Neural cell (in vitro differentiated cells): ENCODE results near the gene RCE1.

Experiments used
- EP300 ChIP-seq: fragments of 450-650 bp; conservative IDR thresholded peaks from 2 replicates; pipeline ENCODE4 v1.6.1; 2014; ENCODE audit warnings: antibody characterized with exemption, mild to moderate bottlenecking, moderate library complexity; ENCODE audit not compliant: poor library complexity, severe bottlenecking
- EZH2 ChIP-seq: fragments of 200-600, 300-800 bp; shearing (Covaris generic), sonication (generic); IDR thresholded peaks from 2 replicates; pipeline ENCODE4 v1.6.1; 2014; ENCODE audit warnings: antibody characterized with exemption, low read length, borderline replicate concordance, mild to moderate bottlenecking; ENCODE audit not compliant: insufficient read depth, poor library complexity, severe bottlenecking
- POLR2AphosphoS5 ChIP-seq: IDR thresholded peaks from 2 replicates; pipeline ENCODE4 v1.6.1; 2012
- RAD21 ChIP-seq: fragments of 450-650 bp; conservative IDR thresholded peaks from 2 replicates; pipeline ENCODE4 v1.6.1; 2014; ENCODE audit warnings: antibody characterized with exemption, mild to moderate bottlenecking, moderate library complexity
- SMC3 ChIP-seq: fragments of 450-650 bp; conservative IDR thresholded peaks from 2 replicates; pipeline ENCODE4 v1.6.1; 2014; ENCODE audit warnings: antibody characterized with exemption, mild to moderate bottlenecking, moderate library complexity; ENCODE audit not compliant: poor library complexity
- TAF1 ChIP-seq: IDR thresholded peaks from 2 replicates; pipeline ENCODE4 v1.6.1; 2012; ENCODE audit warnings: low read depth
- TF ChIP-seq, protein P1 (sequence below): fragments of 450-650 bp; IDR thresholded peaks from 2 replicates; pipeline ENCODE4 v1.5.1; 2014; ENCODE audit warnings: antibody characterized with exemption, mild to moderate bottlenecking, moderate library complexity; ENCODE audit not compliant: poor library complexity, severe bottlenecking
- TF ChIP-seq, protein P2 (sequence below): IDR thresholded peaks from 2 replicates; pipeline ENCODE4 v1.6.1; 2012; ENCODE audit warnings: borderline replicate concordance

DNA sequence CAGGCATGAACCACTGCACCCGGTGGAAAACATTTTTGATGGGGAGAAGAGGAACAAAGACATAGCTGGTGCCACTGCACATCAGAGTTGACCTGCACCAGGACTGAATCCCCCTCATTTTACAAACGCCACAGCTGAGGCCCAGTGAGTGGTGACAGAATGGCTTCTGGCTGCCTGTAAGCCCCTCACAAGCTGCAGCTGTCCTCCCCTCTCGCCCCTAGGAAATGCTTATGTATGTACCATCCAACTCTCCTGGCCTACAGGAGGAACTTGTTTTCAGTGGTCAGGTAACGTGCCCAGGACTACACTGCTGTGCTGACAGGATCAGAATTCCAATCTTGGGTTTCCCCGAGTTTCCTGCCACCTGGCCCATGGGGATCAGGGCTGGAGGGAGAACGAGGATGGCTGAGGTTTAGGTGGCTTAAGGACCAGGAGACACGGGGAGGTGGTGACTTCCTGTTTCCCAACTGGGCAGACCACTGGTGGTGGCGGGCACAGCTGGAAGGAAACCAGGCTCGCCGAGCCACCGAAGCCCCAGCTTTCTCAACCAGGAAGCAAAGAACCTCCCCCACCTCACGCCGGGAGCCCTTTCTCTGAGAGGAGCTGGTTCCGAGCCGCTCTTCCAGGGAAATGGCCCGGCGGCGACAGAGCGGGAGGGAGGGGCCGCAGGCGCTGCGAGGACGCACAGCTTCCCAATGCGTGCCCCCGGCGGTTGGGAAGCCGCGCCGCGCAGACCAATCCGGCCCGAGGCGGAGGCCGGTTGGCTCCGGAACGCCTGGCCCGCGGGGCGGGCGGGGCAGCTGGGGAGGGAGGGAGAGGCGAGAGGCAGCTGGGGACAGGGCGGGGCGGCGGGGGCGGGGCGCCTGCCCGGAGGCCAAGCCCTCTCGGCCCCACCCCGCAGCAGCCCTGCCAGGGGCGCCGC is 12.6 kb downstream of the RCE1 start:
- no peak for TF ChIP-seq EP300
- TF ChIP-seq, protein P1, sequence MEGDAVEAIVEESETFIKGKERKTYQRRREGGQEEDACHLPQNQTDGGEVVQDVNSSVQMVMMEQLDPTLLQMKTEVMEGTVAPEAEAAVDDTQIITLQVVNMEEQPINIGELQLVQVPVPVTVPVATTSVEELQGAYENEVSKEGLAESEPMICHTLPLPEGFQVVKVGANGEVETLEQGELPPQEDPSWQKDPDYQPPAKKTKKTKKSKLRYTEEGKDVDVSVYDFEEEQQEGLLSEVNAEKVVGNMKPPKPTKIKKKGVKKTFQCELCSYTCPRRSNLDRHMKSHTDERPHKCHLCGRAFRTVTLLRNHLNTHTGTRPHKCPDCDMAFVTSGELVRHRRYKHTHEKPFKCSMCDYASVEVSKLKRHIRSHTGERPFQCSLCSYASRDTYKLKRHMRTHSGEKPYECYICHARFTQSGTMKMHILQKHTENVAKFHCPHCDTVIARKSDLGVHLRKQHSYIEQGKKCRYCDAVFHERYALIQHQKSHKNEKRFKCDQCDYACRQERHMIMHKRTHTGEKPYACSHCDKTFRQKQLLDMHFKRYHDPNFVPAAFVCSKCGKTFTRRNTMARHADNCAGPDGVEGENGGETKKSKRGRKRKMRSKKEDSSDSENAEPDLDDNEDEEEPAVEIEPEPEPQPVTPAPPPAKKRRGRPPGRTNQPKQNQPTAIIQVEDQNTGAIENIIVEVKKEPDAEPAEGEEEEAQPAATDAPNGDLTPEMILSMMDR = no peak
- TF ChIP-seq TAF1 = peak; percentile 35
- TF ChIP-seq POLR2AphosphoS5 = peak; percentile 68
- TF ChIP-seq EZH2 = no peak
- peak; percentile 15 for TF ChIP-seq RAD21
- TF ChIP-seq, protein P2, sequence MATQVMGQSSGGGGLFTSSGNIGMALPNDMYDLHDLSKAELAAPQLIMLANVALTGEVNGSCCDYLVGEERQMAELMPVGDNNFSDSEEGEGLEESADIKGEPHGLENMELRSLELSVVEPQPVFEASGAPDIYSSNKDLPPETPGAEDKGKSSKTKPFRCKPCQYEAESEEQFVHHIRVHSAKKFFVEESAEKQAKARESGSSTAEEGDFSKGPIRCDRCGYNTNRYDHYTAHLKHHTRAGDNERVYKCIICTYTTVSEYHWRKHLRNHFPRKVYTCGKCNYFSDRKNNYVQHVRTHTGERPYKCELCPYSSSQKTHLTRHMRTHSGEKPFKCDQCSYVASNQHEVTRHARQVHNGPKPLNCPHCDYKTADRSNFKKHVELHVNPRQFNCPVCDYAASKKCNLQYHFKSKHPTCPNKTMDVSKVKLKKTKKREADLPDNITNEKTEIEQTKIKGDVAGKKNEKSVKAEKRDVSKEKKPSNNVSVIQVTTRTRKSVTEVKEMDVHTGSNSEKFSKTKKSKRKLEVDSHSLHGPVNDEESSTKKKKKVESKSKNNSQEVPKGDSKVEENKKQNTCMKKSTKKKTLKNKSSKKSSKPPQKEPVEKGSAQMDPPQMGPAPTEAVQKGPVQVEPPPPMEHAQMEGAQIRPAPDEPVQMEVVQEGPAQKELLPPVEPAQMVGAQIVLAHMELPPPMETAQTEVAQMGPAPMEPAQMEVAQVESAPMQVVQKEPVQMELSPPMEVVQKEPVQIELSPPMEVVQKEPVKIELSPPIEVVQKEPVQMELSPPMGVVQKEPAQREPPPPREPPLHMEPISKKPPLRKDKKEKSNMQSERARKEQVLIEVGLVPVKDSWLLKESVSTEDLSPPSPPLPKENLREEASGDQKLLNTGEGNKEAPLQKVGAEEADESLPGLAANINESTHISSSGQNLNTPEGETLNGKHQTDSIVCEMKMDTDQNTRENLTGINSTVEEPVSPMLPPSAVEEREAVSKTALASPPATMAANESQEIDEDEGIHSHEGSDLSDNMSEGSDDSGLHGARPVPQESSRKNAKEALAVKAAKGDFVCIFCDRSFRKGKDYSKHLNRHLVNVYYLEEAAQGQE = no peak
- TF ChIP-seq SMC3 = no peak
